Measurements from ENCODE around the gene RASGRP3.
A peak's percentile ranks its signal among the peaks of the same experiment; 100 is the strongest.

Gene RASGRP3

GRCh38 chr2:33494877-33495641, 18.6 kb downstream of the RASGRP3 start:
- DNase-seq = no peak

- no peak for DNase-seq
Measured at GRCh38 chr2:33495683-33496082, 19.2 kb downstream of the RASGRP3 start.

DNA sequence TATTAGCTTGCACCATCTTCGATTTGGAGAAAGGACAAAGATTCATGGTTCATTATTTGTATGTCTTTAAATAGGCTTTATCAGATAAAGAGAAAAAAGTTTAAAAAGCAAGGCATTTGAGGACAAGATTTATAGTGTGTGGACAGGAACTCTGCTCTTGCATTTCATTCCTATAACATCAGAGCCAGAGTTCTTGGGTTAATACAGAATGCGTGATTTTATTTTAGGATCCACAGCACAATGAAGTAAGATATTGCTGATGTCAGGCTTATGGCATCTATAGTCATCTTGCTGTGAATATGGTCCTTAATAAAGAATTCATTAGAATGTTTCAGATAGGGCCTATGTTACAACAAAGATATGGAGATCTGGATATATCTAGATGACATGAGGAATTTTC, 19.7 kb downstream of the RASGRP3 start:
- DNase-seq = no peak

DNA sequence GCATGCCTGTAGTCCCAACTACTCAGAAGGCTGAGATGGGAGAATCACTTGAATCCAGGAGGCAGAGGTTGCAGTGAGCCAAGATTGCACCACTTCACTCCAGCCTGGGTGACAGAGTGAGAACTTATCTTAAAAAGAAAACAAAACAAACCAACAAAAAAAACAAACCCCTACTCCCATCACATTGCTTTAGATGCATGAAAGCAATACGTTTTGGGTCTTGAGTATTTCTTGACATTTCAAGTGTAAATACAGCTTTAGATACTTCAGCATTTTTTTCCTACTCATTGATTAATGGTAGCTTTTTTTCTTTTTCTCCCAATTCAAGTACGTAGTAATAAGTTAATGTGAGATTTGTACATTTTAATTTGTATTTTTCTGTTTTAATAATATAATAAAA, 20.3 kb downstream of the RASGRP3 start:
- no peak for DNase-seq

DNA sequence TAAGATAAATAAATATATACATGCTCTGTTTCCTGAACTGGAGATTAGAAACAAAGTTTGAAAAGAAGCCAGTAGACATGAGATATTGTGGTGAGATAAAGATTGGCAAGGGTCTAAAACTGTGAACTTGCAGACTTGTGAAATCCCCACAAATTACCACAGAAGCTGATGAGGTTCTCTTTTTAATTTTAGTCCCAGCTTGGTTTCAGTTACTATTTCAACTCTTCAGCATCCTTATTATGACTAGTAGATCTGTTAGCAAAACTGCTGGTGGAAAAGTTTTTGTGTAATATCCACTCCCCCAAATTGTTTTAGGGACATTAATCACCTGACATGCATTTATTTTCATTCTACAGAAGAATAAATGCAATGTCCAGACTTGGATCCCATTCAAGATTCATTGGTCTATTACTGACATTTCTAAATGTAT, 20.8 kb downstream of the RASGRP3 start:
- no peak for DNase-seq

DNA sequence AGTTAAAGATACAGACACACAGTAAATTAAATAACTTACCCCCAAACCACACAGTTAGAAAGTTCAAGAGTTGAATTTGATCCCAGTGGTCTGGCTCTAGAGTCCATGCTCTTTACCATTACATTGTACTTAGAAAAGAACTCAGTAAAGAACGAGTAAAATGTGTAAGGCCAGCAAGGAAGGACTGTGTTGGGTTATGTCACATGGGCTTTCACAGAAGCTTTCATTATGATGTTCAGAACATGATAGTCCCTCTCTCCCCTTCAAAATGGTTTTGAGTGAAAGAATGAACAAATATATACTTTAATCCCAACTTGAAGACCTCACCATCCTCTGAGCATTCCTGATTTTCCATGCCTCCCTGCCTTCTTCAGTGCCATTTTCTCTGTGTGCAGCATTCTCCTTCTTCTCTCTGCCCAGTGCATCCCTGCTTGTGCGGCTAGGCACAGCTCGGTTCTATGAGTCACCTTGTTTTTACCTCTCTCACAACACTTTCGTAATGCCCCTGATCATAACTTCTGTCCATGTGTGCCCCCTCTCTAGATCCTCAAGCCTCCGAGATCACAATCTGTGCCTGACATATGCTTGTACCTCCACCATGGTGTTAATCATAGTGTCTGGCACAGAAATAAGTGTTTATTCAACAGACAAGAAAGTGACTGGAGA, 22.0 kb downstream of the RASGRP3 start:
- no peak for DNase-seq

- DNase-seq = no peak
Measured at GRCh38 chr2:33500177-33500576, 23.7 kb downstream of the RASGRP3 start.

DNA sequence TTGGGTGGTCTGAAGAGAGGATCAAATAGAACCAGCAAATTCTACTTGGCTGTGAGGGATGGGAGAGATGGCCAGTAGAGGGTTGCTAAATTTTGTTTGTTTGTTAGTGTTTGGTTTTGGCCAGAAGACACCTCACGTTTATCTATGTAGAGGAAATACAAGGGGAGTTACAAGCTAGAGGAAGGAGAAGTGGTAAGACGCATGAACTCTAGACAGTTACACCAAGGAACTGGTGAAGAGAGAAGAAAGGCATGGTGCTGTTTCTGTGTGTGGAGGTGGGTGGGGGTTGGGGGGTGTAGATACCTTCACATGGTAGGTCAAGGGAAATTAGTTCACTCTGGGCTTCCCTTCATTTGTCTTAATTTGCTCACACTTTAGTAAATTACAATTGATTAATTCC, 25.6 kb downstream of the RASGRP3 start:
- no peak for DNase-seq

GRCh38 chr2:33503002-33503401, 26.6 kb downstream of the RASGRP3 start:
- no peak for DNase-seq

DNA sequence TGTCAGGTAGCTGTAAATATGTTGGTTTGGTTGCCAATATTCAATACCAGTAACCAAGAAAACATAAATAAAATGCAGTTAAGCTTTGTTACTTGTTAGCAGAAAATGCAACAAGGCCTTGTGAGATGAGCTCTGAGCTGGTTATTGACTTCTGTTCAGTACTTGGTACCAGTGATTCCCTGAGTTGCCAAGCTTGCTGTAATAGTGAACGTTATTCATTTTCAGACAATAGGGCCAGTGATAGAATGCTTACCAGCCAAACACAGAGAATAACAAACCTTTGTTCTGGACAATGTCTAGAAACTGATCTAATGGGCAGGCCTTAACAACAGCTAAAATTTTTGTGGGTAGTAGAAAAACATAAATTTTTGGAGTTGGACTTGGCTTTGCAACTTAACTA, 29.5 kb downstream of the RASGRP3 start:
- DNase-seq = no peak

DNA sequence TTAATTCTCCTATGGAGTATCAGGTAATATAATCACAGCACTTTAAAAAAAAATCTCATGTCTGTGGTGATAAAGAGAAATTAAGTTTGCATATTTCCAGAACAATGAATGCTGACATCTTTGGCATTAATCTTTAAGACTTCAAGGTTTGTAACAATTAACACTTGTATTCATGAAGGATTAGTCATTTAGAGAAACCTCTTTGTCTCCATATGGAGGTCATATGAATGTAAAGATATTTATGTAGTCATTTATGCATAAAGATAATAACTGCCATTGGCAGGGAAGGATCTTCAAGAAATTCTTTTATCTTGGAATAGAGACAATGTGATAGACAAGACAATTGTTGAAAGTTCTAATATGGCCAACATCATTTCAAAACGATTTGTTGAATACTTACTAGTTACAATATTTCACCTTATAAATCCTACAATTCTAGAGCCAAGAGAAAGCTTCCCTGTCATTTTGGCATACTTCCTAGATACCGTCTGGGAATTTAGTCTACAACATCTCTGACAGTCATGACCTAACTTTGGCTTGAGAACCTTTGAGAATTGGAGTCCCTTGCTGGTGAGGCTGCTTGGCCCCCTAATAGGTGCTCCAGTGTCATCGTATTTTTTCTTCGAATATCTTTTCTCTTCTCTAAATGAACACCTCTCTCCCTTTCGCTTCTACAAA, 33.6 kb downstream of the RASGRP3 start:
- DNase-seq = peak in 1 of 2 experiments; percentile 9

- no peak for DNase-seq
Measured at GRCh38 chr2:33510586-33510968, 34.1 kb downstream of the RASGRP3 start.

DNA sequence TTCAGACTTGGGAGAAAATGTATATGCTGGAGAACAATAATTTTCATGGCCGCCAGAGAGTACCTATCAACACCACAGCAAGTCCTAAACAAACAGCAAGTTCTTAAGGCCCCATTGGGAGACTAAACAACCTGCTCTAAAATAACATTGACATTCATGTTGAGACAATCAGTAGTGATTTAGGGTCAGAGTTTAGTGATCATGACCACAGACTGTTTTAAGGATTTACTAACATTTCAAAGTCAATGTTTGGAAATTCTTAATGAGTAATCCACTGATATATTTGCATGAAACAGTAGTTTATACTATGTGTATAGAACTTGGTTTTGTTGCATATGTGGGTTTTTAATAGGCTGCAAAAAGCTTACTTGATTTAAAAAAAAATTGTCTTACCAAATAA, 34.7 kb downstream of the RASGRP3 start:
- no peak for DNase-seq

DNA sequence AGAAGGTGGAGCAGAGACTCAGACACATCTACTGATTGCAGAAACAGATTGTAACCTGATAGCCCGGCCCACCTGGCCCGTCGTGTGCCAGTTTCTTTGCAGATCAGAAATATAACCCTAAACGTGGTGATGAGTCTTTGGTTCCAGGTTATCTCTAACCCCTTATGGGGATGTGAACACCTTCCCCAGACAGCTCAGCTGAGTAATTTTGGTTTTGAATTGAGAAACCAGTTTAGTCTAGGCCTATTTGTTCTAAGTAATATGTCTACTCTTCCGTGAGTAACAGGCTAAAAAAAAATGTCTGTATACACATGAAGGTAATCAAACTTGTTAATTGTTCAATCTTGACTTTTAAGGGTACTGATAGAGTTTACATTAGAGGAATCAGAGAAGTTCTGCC, 35.7 kb downstream of the RASGRP3 start:
- no peak for DNase-seq

DNA sequence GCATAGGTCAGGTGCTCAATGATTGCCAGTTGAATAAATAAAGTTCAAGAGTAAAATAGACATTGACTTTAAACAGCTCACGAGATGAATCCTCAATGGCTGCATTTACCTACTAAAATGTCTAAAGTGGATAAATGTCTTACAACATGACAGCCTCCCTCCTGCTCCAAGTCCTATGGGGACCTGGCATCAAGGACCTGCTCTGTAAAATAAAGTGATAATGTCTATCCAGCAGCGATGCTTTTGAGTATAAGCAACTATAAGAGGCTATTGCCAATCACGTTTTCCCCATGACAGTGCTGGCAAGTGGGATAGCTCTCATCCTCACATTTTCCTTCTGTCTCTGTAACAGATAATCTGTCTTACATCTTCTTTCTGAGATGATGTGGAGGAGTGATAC, 37.0 kb downstream of the RASGRP3 start:
- no peak for DNase-seq

- DNase-seq = no peak
Measured at GRCh38 chr2:33516456-33516995, 40.1 kb downstream of the RASGRP3 start.

DNA sequence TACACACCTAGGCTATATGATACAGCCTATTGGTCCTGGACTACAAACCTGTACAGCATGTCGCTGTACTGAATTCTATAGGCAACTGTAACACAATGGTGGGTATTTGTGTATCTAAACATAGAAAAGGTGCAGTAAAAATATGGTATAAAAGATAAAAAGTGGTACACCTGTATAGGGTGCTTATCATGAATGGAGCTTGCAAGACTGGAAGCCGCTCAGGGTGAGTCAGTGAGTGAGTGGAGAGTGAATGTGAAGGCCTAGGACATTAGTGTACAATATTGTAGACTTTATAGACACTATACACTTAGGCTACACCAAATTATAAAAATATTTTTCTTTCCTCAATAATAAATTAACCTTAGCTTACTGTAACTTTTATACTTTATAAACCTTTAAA, 41.8 kb downstream of the RASGRP3 start:
- DNase-seq = no peak

GRCh38 chr2:33518929-33519328, 42.5 kb downstream of the RASGRP3 start:
- no peak for DNase-seq

DNA sequence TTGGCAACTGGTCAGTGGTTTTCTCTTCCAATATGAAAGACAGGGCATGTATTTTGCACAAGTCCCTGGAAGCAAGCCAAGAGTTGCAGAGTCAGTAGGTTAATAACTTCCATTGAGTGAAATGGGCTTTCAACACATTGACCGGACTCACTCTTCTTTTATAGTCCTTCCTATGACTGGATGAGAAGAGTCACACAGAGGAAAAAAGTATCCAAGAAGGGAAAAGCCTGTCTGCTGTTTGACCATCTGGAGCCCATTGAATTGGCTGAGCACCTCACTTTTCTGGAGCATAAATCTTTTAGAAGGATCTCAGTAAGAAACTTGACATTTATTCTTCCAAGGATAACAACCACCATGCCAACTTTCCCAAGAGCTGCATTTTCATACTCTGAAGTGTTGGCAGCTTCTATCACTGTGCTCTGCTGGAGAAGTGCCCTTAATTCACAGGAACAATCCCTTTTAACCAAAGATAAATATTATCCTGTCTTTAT, 45.4 kb downstream of the RASGRP3 start:
- DNase-seq = peak; percentile 58 to 83

DNA sequence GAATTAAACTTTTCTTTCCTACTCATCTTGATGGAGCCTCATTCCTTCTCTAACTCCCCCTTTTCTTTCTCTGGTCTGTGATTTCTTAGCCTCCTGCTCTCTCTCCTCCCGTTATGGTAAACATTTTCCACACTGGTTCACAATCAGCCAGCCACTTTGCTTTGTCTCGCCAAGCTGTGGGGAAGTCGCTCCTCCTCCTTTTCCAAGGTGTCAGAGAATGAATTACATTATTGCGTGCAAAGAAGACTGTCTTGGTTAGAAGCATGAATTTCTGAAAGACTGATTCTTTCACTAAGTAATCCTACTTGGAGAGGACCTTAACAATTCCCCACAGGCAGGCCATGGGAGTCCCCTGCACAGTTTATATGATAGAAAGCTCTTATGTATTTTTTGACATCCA, 46.1 kb downstream of the RASGRP3 start:
- DNase-seq = no peak

DNA sequence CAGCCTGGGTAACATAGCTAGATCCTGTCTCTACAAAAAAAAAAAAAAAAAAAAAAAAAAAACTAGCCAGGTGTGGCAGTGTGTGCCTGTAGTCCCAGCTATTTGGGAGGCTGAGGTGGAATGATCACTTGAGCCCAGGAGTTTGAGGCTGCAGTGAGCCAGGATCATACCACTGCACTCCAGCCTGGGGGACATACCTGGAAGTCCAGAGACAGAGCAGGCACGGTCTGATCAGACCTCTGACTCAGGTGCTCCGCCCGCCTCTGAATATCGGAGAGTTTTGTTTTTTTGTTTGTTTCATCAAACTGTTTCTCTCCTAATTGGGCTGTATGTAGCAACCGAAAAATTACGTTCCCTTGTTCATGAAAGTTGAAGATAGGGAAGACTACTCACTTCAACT, 49.2 kb downstream of the RASGRP3 start:
- DNase-seq = no peak

DNA sequence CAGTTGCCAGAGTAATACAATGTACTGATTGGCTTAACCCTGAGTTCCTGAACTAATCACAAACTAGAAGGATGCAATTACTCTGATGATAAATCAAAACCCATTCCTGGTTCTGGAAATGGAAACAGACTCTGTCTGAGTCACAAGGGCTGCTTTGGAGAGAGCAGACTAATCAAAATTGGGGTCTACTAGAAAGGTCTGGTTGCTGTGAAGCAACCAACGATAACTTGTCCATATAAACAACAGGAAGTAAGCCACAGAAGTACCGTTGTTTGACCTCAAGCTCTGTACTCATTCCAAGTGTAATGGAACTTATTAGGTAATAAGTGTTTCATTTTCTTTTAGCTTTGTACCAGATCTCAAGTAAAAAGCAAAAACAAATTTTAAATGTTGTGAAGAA, 49.7 kb downstream of the RASGRP3 start:
- no peak for DNase-seq

GRCh38 chr2:33526921-33527320, 50.5 kb downstream of the RASGRP3 start:
- no peak for DNase-seq

Measured in NCI-H446 (cell line).